HEK293 (cell line): Measurements from ENCODE around the gene WDR77.

Source experiments
- MZF1 ChIP-seq: fragments of 450-650 bp; formaldehyde crosslinking; IDR thresholded peaks from 2 replicates; pipeline ENCODE4 v1.5.1; 2017; ENCODE audit warnings: missing biosample characterization, missing genetic modification characterization, borderline replicate concordance
- ZBTB26 ChIP-seq: fragments of 450-650 bp; formaldehyde crosslinking; optimal IDR thresholded peaks from 2 replicates; pipeline ENCODE3; 2016; ENCODE audit warnings: missing biosample characterization, mild to moderate bottlenecking, missing genetic modification characterization
- ZBTB7A ChIP-seq: fragments of 450-650 bp; formaldehyde crosslinking; IDR thresholded peaks from 2 replicates; pipeline ENCODE4 v1.5.1; 2016; ENCODE audit warnings: low read depth, missing biosample characterization, missing genetic modification characterization
- ZNF146 ChIP-seq: fragments of 450-650 bp; formaldehyde crosslinking; IDR thresholded peaks from 2 replicates; pipeline ENCODE4 v1.5.1; 2016; ENCODE audit warnings: missing biosample characterization, missing genetic modification characterization
- ZNF24 ChIP-seq: fragments of 450-650 bp; formaldehyde crosslinking; IDR thresholded peaks from 2 replicates; pipeline ENCODE4 v1.5.1; 2016; ENCODE audit warnings: missing biosample characterization, missing genetic modification characterization
- ZNF274 ChIP-seq, 2 experiments: fragments of 200-500 bp in 1 of 2; fragments of 450-650 bp in 1 of 2; sonication (Bioruptor generic) in 1 of 2; formaldehyde crosslinking in 1 of 2; IDR thresholded peaks; 2 replicates each; pipeline versions ENCODE4 v1.5.1 to v1.6.1; 2014 to 2016; ENCODE audit warnings: borderline replicate concordance in 1 of 2, inconsistent platforms in 1 of 2, low read length in 1 of 2, missing biosample characterization in 1 of 2, missing genetic modification characterization in 1 of 2
- ZNF350 ChIP-seq: fragments of 450-650 bp; formaldehyde crosslinking; IDR thresholded peaks from 2 replicates; pipeline ENCODE4 v1.5.0; 2017; ENCODE audit warnings: missing biosample characterization, mild to moderate bottlenecking, missing genetic modification characterization
- ZNF48 ChIP-seq: fragments of 450-650 bp; formaldehyde crosslinking; IDR thresholded peaks from 2 replicates; pipeline ENCODE4 v1.5.1; 2016; ENCODE audit warnings: missing biosample characterization, missing genetic modification characterization
- ZNF571 ChIP-seq: fragments of 450-650 bp; formaldehyde crosslinking; IDR thresholded peaks from 2 replicates; pipeline ENCODE4 v1.5.0; 2017; ENCODE audit warnings: missing biosample characterization, missing genetic modification characterization
- TF ChIP-seq, protein P1 (sequence below): fragments of 450-650 bp; formaldehyde crosslinking; IDR thresholded peaks from 2 replicates; pipeline ENCODE4 v1.5.1; 2016; ENCODE audit warnings: missing biosample characterization, missing genetic modification characterization
- TF ChIP-seq, protein P2 (sequence below): fragments of 450-650 bp; formaldehyde crosslinking; IDR thresholded peaks from 2 replicates; pipeline ENCODE4 v1.5.1; 2016; ENCODE audit warnings: missing biosample characterization, missing genetic modification characterization
- TF ChIP-seq, protein P3 (sequence below): fragments of 450-650 bp; formaldehyde crosslinking; IDR thresholded peaks from 2 replicates; pipeline ENCODE4 v1.5.1; 2016; ENCODE audit warnings: missing biosample characterization, missing genetic modification characterization
- TF ChIP-seq, protein P4 (sequence below): fragments of 450-650 bp; formaldehyde crosslinking; IDR thresholded peaks from 2 replicates; pipeline ENCODE4 v1.5.1; 2016; ENCODE audit warnings: missing biosample characterization, missing genetic modification characterization, low read depth

DNA sequence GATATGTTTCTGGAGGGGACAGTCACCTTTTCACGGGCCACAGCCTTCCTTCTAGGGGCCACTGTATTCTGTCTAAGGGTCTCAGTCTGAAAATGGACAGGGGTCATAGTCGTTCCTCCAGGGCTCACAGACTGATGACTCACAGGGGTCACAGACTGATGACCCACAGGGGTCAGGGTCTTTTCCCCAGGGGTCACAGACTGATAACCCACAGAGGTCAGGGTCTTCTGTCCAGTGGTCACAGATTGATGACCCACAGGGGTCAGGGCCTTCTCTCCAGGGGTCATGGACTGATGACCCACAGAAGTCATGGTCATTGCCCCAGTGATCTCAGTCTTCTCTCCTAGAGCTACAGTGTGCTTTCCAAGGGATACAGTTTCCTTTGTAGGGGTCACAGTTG is 34.3 kb downstream of the WDR77 start:
- TF ChIP-seq, protein P1, sequence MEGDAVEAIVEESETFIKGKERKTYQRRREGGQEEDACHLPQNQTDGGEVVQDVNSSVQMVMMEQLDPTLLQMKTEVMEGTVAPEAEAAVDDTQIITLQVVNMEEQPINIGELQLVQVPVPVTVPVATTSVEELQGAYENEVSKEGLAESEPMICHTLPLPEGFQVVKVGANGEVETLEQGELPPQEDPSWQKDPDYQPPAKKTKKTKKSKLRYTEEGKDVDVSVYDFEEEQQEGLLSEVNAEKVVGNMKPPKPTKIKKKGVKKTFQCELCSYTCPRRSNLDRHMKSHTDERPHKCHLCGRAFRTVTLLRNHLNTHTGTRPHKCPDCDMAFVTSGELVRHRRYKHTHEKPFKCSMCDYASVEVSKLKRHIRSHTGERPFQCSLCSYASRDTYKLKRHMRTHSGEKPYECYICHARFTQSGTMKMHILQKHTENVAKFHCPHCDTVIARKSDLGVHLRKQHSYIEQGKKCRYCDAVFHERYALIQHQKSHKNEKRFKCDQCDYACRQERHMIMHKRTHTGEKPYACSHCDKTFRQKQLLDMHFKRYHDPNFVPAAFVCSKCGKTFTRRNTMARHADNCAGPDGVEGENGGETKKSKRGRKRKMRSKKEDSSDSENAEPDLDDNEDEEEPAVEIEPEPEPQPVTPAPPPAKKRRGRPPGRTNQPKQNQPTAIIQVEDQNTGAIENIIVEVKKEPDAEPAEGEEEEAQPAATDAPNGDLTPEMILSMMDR = no peak
- TF ChIP-seq, protein P2, sequence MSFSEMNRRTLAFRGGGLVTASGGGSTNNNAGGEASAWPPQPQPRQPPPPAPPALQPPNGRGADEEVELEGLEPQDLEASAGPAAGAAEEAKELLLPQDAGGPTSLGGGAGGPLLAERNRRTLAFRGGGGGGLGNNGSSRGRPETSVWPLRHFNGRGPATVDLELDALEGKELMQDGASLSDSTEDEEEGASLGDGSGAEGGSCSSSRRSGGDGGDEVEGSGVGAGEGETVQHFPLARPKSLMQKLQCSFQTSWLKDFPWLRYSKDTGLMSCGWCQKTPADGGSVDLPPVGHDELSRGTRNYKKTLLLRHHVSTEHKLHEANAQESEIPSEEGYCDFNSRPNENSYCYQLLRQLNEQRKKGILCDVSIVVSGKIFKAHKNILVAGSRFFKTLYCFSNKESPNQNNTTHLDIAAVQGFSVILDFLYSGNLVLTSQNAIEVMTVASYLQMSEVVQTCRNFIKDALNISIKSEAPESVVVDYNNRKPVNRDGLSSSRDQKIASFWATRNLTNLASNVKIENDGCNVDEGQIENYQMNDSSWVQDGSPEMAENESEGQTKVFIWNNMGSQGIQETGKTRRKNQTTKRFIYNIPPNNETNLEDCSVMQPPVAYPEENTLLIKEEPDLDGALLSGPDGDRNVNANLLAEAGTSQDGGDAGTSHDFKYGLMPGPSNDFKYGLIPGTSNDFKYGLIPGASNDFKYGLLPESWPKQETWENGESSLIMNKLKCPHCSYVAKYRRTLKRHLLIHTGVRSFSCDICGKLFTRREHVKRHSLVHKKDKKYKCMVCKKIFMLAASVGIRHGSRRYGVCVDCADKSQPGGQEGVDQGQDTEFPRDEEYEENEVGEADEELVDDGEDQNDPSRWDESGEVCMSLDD (tag by site-specific recombination) = no peak
- TF ChIP-seq ZNF571 (tag by site-specific recombination) (no peak), ZNF24 (tag by site-specific recombination) (no peak), MZF1 (tag by site-specific recombination) (no peak), ZNF274 (IDR thresholded peaks at IDR 0.05; ENCODE audit: low read length) (no peak), ZNF274 (tag by site-specific recombination; IDR thresholded peaks at IDR 0.05; ENCODE audit: borderline replicate concordance) (no peak), ZNF146 (no peak), ZBTB26 (no peak), ZNF48 (tag by site-specific recombination) (no peak), ZBTB7A (tag by site-specific recombination) (no peak), ZNF350 (tag by site-specific recombination) (no peak)
- TF ChIP-seq, protein P3, sequence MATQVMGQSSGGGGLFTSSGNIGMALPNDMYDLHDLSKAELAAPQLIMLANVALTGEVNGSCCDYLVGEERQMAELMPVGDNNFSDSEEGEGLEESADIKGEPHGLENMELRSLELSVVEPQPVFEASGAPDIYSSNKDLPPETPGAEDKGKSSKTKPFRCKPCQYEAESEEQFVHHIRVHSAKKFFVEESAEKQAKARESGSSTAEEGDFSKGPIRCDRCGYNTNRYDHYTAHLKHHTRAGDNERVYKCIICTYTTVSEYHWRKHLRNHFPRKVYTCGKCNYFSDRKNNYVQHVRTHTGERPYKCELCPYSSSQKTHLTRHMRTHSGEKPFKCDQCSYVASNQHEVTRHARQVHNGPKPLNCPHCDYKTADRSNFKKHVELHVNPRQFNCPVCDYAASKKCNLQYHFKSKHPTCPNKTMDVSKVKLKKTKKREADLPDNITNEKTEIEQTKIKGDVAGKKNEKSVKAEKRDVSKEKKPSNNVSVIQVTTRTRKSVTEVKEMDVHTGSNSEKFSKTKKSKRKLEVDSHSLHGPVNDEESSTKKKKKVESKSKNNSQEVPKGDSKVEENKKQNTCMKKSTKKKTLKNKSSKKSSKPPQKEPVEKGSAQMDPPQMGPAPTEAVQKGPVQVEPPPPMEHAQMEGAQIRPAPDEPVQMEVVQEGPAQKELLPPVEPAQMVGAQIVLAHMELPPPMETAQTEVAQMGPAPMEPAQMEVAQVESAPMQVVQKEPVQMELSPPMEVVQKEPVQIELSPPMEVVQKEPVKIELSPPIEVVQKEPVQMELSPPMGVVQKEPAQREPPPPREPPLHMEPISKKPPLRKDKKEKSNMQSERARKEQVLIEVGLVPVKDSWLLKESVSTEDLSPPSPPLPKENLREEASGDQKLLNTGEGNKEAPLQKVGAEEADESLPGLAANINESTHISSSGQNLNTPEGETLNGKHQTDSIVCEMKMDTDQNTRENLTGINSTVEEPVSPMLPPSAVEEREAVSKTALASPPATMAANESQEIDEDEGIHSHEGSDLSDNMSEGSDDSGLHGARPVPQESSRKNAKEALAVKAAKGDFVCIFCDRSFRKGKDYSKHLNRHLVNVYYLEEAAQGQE (tag by site-specific recombination) = no peak
- TF ChIP-seq, protein P4, sequence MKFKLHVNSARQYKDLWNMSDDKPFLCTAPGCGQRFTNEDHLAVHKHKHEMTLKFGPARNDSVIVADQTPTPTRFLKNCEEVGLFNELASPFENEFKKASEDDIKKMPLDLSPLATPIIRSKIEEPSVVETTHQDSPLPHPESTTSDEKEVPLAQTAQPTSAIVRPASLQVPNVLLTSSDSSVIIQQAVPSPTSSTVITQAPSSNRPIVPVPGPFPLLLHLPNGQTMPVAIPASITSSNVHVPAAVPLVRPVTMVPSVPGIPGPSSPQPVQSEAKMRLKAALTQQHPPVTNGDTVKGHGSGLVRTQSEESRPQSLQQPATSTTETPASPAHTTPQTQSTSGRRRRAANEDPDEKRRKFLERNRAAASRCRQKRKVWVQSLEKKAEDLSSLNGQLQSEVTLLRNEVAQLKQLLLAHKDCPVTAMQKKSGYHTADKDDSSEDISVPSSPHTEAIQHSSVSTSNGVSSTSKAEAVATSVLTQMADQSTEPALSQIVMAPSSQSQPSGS (tag by site-specific recombination) = no peak
